Mesendoderm (in vitro differentiated cells): ENCODE data around the gene KSR2.

Experiments
- DNase-seq: peaks from one replicate; pipeline ENCODE4 v3.0.0; 2013
- H2AK5ac ChIP-seq: 2 replicates; pipeline ENCODE4 v1.6.1; 2013; ENCODE audit warnings: low read length, inconsistent platforms
- H2BK120ac ChIP-seq: 2 replicates; pipeline ENCODE4 v1.6.1; 2013; ENCODE audit warnings: low read depth, mild to moderate bottlenecking, low read length, moderate library complexity, mixed read lengths
- H2BK15ac ChIP-seq: replicated peaks from 2 replicates; pipeline ENCODE4 v1.6.1; 2013; ENCODE audit warnings: low read depth, mild to moderate bottlenecking, moderate library complexity
- H2BK5ac ChIP-seq: 2 replicates; pipeline ENCODE4 v1.6.1; 2013; ENCODE audit warnings: low read length, inconsistent platforms
- H3K18ac ChIP-seq: 2 replicates; pipeline ENCODE4 v1.6.1; 2013; ENCODE audit warnings: mild to moderate bottlenecking, low read length, mixed read lengths
- H3K23ac ChIP-seq: one replicate; pipeline ENCODE4 v1.6.1; 2013; ENCODE audit warnings: low read length
- H3K27ac ChIP-seq: 2 replicates; pipeline ENCODE4 v1.5.1; 2013; ENCODE audit warnings: low read depth, mild to moderate bottlenecking, inconsistent platforms, low read length, moderate library complexity
- H3K27me3 ChIP-seq: 2 replicates; pipeline ENCODE4 v1.6.1; 2013; ENCODE audit warnings: low read length, control low read depth, mild to moderate bottlenecking, inconsistent platforms; ENCODE audit not compliant: insufficient read depth, poor library complexity
- H3K36me3 ChIP-seq: 2 replicates; pipeline ENCODE4 v1.6.1; 2013; ENCODE audit warnings: low read length, inconsistent platforms; ENCODE audit not compliant: control insufficient read depth, insufficient read depth
- H3K4ac ChIP-seq: one replicate; pipeline ENCODE4 v1.6.1; 2013; ENCODE audit warnings: low read depth, mild to moderate bottlenecking, low read length, moderate library complexity
- H3K4me1 ChIP-seq: 2 replicates; pipeline ENCODE4 v1.6.1; 2013; ENCODE audit warnings: low read depth, low read length, inconsistent platforms; ENCODE audit not compliant: control insufficient read depth
- H3K4me2 ChIP-seq: 2 replicates; pipeline ENCODE4 v1.6.1; 2013; ENCODE audit warnings: low read length
- H3K4me3 ChIP-seq: 2 replicates; pipeline ENCODE4 v1.5.1; 2013; ENCODE audit warnings: mild to moderate bottlenecking, low read length
- H3K56ac ChIP-seq: one replicate; pipeline ENCODE4 v1.6.1; 2013; ENCODE audit warnings: low read length
- H3K79me1 ChIP-seq: 2 replicates; pipeline ENCODE4 v1.6.1; 2013; ENCODE audit warnings: low read length, inconsistent platforms
- H3K79me2 ChIP-seq: 2 replicates; pipeline ENCODE4 v1.6.1; 2013; ENCODE audit warnings: mild to moderate bottlenecking, low read length; ENCODE audit not compliant: control insufficient read depth, insufficient read depth
- H3K9ac ChIP-seq: 2 replicates; pipeline ENCODE4 v1.6.1; 2013; ENCODE audit warnings: low read length, inconsistent platforms
- H4K5ac ChIP-seq: one replicate; pipeline ENCODE4 v1.6.1; 2013; ENCODE audit warnings: low read length
- H4K8ac ChIP-seq: one replicate; pipeline ENCODE4 v1.6.1; 2013; ENCODE audit warnings: low read depth, mild to moderate bottlenecking, control low read depth, low read length, moderate library complexity
- WGBS: extraction: QIAGEN DNeasy Blood & Tissue Kit; methylation state at CpG from one replicate; pipeline ENCODE4 v1.1.7; 2013; ENCODE audit warnings: low lambda C conversion rate, missing lambda C conversion rate; ENCODE audit not compliant: insufficient coverage; ENCODE audit errors: extremely low coverage; 5-methylcytosine and 5-hydroxymethylcytosine counted together

The KSR2 gene

GRCh38 chr12:117789195-117789912, 179.4 kb downstream of the KSR2 start:
- peak; percentile 38 for DNase-seq
- Histone ChIP-seq H2BK15ac (no peak overlapping the region), H2BK5ac (peak overlapping the region; percentile 1), H3K4me3 (no peak overlapping the region), H3K23ac (no peak overlapping the region), H3K56ac (peak overlapping the region; percentile 1), H3K4me2 (no peak overlapping the region), H3K4me1 (peaks cover 8% of the 10 kb centered on the region), H3K79me2 (no peaks in the 10 kb centered on the region), H3K27me3 (no peaks in the 10 kb centered on the region), H4K5ac (no peak overlapping the region), H3K18ac (no peak overlapping the region), H2AK5ac (no peak overlapping the region), H3K27ac (peak overlapping the region; percentile 10), H3K4ac (no peak overlapping the region), H3K9ac (no peak overlapping the region), H3K79me1 (no peaks in the 10 kb centered on the region), H3K36me3 (no peaks in the 10 kb centered on the region), H4K8ac (no peak overlapping the region), H2BK120ac (no peak overlapping the region)
- WGBS, result no CpG with 5 or more reads among the region's 7 CpGs

GRCh38 chr12:117778656-117779055, 190.1 kb downstream of the KSR2 start:
- Histone ChIP-seq H3K4ac (no peak overlapping the region), H3K23ac (no peak overlapping the region), H3K56ac (no peak overlapping the region), H2AK5ac (no peak overlapping the region), H3K27ac (no peak overlapping the region), H3K79me2 (no peaks in the 10 kb centered on the region), H3K4me3 (no peak overlapping the region), H3K4me1 (no peaks in the 10 kb centered on the region), H3K27me3 (no peaks in the 10 kb centered on the region), H2BK15ac (no peak overlapping the region), H3K36me3 (no peaks in the 10 kb centered on the region), H4K8ac (no peak overlapping the region), H2BK120ac (no peak overlapping the region), H2BK5ac (no peak overlapping the region), H3K9ac (no peak overlapping the region), H3K18ac (no peak overlapping the region), H4K5ac (no peak overlapping the region), H3K4me2 (no peak overlapping the region), H3K79me1 (no peaks in the 10 kb centered on the region)
- WGBS, result no CpG with 5 or more reads among the region's 5 CpGs
- DNase-seq, result no peak

- DNase-seq, result no peak
- Histone ChIP-seq H3K27me3 (no peaks in the 10 kb centered on the region), H3K4me2 (no peak overlapping the region), H2BK15ac (no peak overlapping the region), H2BK120ac (no peak overlapping the region), H2BK5ac (no peak overlapping the region), H3K4ac (no peak overlapping the region), H2AK5ac (no peak overlapping the region), H3K9ac (no peak overlapping the region), H3K18ac (no peak overlapping the region), H4K5ac (no peak overlapping the region), H4K8ac (no peak overlapping the region), H3K27ac (no peak overlapping the region), H3K4me3 (no peak overlapping the region), H3K23ac (no peak overlapping the region), H3K4me1 (no peaks in the 10 kb centered on the region), H3K79me2 (no peaks in the 10 kb centered on the region), H3K56ac (no peak overlapping the region), H3K36me3 (no peaks in the 10 kb centered on the region), H3K79me1 (no peaks in the 10 kb centered on the region)
- no CpG with 5 or more reads among the region's 5 CpGs for WGBS
Observed at GRCh38 chr12:117774941-117775775, 193.6 kb downstream of the KSR2 start.

- DNase-seq, result no peak
- H3K4me2 ChIP-seq, result no peak overlapping the region
- H3K4me3 ChIP-seq, result no peak overlapping the region
- H3K18ac ChIP-seq, result no peak overlapping the region
- H2BK5ac ChIP-seq, result no peak overlapping the region
- H4K5ac ChIP-seq, result no peak overlapping the region
- no peak overlapping the region for H2AK5ac ChIP-seq
- no peaks in the 10 kb centered on the region for H3K27me3 ChIP-seq
- H3K56ac ChIP-seq, result no peak overlapping the region
- no peak overlapping the region for H3K9ac ChIP-seq
- H3K36me3 ChIP-seq, result no peaks in the 10 kb centered on the region
- H2BK120ac ChIP-seq, result no peak overlapping the region
- no peak overlapping the region for H3K4ac ChIP-seq
- no CpG with 5 or more reads among the region's 3 CpGs for WGBS
- H4K8ac ChIP-seq, result no peak overlapping the region
- H3K79me1 ChIP-seq, result no peaks in the 10 kb centered on the region
- H3K79me2 ChIP-seq, result no peaks in the 10 kb centered on the region
- H3K27ac ChIP-seq, result no peak overlapping the region
- no peak overlapping the region for H3K23ac ChIP-seq
- no peaks in the 10 kb centered on the region for H3K4me1 ChIP-seq
- H2BK15ac ChIP-seq, result no peak overlapping the region
Observed at GRCh38 chr12:117768860-117769259, 199.9 kb downstream of the KSR2 start.

GRCh38 chr12:117766008-117766407, 202.8 kb downstream of the KSR2 start:
- WGBS, result no CpG with 5 or more reads among the region's 2 CpGs
- Histone ChIP-seq H3K79me1 (no peaks in the 10 kb centered on the region), H3K4ac (no peak overlapping the region)

More at GRCh38 chr12:117766008-117766407, 202.8 kb downstream of the KSR2 start:
- Histone ChIP-seq H3K79me2 (no peaks in the 10 kb centered on the region), H4K5ac (no peak overlapping the region), H3K4me3 (no peak overlapping the region), H2BK120ac (no peak overlapping the region), H3K4me2 (no peak overlapping the region), H3K4me1 (no peaks in the 10 kb centered on the region), H3K23ac (no peak overlapping the region), H3K9ac (no peak overlapping the region), H3K27ac (no peak overlapping the region), H3K27me3 (no peaks in the 10 kb centered on the region), H3K36me3 (no peaks in the 10 kb centered on the region), H2BK15ac (no peak overlapping the region), H3K18ac (no peak overlapping the region), H2BK5ac (no peak overlapping the region), H3K56ac (no peak overlapping the region), H2AK5ac (no peak overlapping the region), H4K8ac (no peak overlapping the region)
- DNase-seq, result no peak
